ENCODE measurements around the gene ZNF763.

DNA sequence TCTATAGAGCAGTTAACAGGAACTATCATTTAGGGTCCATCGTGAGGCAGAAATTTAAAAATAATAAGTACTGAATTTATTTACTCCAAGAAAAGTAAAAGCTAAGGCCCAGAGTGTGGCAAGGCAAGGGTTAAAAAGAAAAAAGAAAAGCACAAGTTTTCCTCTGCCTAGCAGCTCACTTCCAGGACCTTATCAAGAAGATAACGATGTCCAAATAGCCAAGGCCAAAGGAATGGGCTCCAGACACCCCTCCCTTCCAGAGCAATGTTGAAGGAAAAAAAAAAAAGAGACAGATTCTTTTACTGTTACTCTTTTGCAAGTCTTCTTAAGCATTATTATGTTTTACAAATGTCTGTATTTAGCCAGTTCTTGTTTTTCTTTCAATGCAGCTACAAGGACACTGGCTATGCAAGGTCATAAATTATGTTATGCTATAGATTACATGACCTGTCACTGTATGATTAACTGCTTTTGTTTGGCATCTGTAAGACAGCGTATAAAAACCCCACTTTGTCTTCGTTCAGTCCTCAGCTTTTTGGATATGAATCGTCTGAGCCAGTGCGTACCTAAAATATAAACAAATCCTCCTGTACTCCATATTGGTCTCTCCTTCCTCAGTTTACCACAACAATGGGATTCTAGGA is 42.9 kb upstream of the ZNF763 start:
- no peak for TF ChIP-seq CTCF (IDR thresholded peaks at IDR 0.05)
- no peak for TF ChIP-seq ZFX (IDR thresholded peaks at IDR 0.05; ENCODE audit: borderline replicate concordance)
